NCI-H446 (cell line): Measurements from ENCODE around the gene LGALS4.
"Not testable (repeated sequence)": the region's sequence is repeated elsewhere in the genome, so short reads cannot be mapped to it uniquely, and the experiment has no call there.

Experiments
- DNase-seq, 2 experiments: peaks; one replicate each; lab custom pipeline; 2025; lab: John Stamatoyannopoulos, UW

LGALS4 gene

DNA sequence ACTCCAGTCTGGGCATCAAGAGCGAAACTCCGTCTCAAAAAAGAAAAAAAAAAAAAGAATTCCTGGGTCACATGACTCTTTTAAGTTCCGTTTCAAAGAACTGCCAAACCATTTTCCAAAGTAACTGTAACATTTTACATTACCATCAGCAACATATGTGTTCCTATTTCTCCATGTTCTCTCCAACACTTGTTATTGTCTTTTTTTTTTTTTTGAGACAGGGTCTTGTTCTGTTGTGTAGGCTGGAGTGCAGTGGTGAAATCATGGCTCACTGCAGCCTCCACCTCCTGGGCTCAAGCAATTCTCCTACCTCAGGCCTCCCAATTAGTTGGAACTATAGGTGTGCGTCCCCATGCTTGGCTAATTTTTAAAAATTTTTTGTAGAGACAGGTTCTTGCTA lies 17.2 kb downstream of the LGALS4 start:
- DNase-seq = no peak

DNA sequence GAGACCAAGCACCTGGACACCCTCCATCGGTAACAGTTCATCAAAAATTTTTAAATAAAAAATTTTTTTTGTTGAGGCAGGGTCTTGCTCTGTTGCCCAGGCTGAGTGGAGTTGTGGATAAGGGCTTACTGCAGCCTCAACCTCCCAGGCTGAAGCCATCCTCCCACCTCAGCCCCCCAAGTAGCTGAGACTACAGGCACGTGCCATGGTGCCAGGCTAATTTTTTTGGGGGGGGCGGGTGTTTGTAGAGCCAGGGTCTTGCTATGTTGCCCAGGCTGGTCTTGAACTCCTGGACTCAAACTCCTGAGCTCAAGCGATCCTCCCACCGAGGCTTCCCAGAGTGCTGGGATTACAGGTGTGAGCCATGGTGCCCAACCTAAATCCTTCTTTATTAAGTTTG lies 19.1 kb downstream of the LGALS4 start:
- no peak for DNase-seq

DNA sequence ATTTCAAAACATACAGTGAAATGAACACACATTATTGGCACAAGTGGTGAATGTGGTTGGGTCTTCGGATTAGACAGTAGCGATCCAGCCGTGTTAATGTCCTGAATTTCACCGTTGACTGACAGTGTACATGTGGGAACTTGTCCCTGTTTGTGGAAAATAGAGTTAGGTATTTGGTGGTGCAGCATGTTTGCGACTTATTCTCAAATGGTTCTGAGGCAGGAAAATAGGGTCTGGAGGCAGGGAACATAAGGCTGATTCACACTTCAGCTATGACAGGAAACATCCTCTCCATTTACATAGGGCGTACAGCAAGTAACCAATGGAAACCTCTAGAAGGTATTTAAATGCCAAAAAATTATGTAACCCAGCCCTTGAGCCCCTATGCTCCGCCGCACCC lies 19.6 kb downstream of the LGALS4 start:
- DNase-seq = no peak

GRCh38 chr19:38792250-38793111 lies 20.3 kb downstream of the LGALS4 start:
- DNase-seq = no peak

GRCh38 chr19:38791451-38792064 lies 21.2 kb downstream of the LGALS4 start:
- not testable (repeated sequence) for DNase-seq

- not testable (repeated sequence) for DNase-seq
These were observed 22.0 kb downstream of the LGALS4 start for GRCh38 chr19:38790507-38791403.

GRCh38 chr19:38788478-38789243 lies 24.1 kb downstream of the LGALS4 start, which contains the start of gene LGALS7B:
LGALS7B (plus strand) TSS chr19:38789200; CDS start chr19:38789227, 27 bp downstream.
- DNase-seq = no peak

GRCh38 chr19:38786572-38787265 lies 26.0 kb downstream of the LGALS4 start:
- DNase-seq = no peak

DNA sequence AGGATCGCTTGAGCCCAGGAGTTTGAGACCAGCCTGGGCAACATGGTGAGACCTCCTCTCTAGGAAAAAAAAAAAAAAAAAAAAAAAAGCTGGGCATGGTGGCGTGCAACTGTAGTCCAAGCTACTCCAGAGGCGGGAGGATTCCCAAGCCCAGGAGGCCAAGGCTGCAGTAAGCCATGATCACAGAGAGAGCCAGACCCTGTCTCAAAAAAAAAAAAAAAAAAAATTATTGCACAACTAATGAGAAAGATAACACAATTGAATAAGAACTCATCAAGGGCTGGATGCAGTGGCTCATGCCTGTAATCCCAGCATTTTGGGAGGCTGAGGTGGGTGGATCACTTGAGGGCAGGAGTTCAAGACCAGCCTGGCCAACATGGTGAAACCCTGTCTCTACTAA lies 26.7 kb downstream of the LGALS4 start:
- not testable (repeated sequence) for DNase-seq

DNA sequence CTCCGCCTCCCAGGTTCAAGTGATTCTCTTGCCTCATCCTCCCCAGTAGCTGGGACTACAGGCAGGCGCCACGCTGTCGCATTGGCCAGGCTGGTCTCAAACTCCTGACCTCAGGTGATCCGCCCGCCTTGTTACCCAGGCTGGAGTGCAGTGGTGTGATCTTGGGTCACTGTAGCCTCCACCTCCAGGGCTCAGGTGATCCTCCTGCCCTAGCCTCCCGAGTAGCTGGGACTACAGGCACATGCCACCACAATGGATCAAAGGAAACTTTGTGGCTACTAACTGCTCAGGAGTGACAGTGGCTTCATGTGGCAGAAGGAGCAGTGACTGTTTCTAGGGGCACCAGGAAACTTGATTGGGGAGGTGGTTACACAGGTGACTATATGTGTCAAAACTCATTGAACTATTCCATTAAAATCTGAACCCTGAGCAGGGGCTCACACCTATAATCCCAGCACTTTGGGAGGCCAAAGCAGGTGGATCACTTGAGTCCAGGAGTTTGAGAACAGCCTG lies 27.5 kb downstream of the LGALS4 start:
- DNase-seq = no peak

GRCh38 chr19:38784224-38784623 lies 28.5 kb downstream of the LGALS4 start:
- no peak for DNase-seq

DNA sequence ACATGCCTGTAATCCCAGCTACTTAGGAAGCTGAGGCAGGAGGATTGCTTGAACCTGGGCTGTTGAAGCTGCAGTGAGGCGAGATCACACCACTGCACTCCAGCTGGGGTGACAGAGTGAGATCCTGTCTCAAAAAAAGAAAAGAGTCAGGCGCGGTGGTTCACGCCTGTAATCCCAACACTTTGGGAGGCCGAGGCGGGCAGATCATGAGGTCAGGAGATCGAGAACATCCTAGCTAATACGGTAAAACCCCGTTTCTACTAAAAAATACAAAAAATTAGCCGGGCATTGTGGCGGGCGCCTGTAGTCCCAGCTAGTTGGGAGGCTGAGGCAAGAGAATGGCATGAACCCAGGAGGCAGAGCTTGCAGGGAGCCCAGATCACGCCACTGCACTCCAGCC lies 30.5 kb downstream of the LGALS4 start:
- not testable (repeated sequence) for DNase-seq

- DNase-seq = no peak
These were observed 31.7 kb downstream of the LGALS4 start for GRCh38 chr19:38781058-38781457.

GRCh38 chr19:38780443-38780842 lies 32.3 kb downstream of the LGALS4 start:
- DNase-seq = no peak

- no peak for DNase-seq
These were observed 34.0 kb downstream of the LGALS4 start for GRCh38 chr19:38778733-38779132.

- no peak for DNase-seq
These were observed 38.4 kb downstream of the LGALS4 start for GRCh38 chr19:38774181-38774950.

DNA sequence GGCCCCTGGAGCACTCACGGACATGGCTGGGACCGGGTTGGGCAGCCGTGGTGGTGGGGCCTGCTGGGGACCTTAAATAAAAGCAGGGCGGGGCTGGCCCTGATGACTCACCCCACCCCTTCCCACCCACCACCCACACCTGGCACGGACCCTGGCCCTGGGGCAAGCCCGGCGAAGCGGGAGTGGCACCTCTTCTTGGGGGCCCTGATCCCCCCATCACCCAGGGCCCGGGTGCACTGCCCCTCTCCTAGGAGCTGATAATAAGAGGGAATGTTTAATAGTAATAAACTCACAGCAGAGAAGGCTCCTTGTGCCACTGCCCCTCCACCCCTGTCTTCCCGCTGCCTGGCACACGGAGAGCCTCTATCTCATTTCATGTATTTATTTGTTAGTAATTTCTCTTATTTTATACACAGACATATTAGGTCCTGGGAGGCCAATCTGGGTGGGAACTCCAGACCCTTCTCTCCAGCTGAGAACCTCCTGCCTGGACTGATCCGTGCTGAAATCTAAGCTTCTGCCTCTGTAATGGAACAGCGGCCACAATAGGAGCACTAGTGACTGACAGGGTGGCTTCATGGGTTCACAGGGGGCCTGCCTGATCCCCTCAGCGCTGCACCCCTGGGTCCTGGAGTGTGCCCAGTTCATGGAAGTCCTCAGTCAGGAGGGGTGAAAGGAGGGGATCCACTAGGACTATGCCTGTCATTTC lies 39.1 kb downstream of the LGALS4 start, which contains the start of gene LGALS7:
LGALS7 (minus strand) TSS at position 49 of the 709 bp plus-strand sequence; CDS start at position 24, 25 bp downstream.
- DNase-seq = no peak

GRCh38 chr19:38771569-38771968 lies 41.2 kb downstream of the LGALS4 start:
- DNase-seq = not testable (repeated sequence)

GRCh38 chr19:38770949-38771275 lies 41.8 kb downstream of the LGALS4 start:
- DNase-seq = not testable (repeated sequence)
